ENCODE results near the gene MTM1. TPM values are rescaled to one million over a fixed set of nuclear protein-coding genes. Genes with fewer than 3 reads are reported as not detected.

MTM1 gene
- total RNA-seq, 4 donors from 2014 or later: 12.7 to 73.2 (median 44.7) TPM

DNA sequence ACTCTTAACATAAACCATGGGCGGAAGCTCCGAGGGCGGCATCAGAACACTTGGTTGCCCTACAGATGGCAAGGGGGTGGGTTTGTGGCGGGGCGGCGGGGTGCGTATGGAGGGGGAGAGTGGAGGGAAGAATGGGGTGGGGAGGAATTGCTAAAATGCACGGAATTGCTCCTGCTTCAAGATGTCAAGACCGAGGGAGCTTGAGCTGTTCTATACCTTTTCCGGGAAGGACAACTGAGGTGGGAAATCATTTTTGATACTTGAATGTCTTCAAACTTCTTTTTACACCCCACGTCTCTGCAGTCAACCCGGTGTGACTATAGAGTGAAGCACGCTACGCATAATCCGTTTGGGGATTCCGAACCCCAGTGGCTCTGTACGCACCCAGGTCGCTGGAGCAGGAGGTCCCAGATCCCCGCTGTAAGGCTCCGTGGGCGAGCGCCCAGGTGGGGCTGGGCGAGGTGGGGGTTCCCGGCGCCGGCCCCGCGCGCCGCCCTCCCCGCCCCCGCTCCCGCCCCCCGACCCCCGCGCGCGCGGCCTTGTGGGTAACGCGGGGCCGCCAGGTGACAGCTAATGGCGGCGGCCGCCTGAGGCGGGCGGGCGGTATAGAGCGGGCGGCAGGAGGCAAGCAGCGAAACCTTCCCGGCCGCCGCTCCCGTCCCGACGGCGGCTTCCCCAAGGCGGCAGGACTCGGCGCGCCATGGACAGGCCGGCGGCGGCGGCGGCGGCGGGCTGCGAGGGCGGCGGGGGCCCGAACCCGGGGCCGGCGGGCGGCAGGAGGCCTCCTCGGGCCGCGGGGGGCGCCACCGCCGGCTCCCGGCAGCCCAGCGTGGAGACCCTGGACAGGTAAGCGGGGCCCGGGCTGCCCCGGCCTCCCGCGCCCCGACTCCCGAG, 124.7 kb downstream of the MTM1 start, which contains the start of gene MTMR1:
Gene MTMR1, plus strand, starts transcription at position 566 of the 894 bp plus-strand sequence. Its CDS starts 135 bp downstream, at position 701.
- peak; percentile 42 for DNase-seq
- intact Hi-C loops (cut with DNase I; ENCODE audit: low total_unique reads) (loop anchor here (10.0 kb wide), 1 partner anchor 738 kb away; no protein-coding TSS in a partner anchor), in situ Hi-C loops (cut with MboI; ENCODE audit: low pct_ligation_motif_present in 1 of 4, low pct_unique_long_range_greater_than_20kb in 1 of 4, low sequenced_read_pairs in 3 of 4) (loop anchor here in 1 of 4 donors (25.0 kb wide), 1 partner anchor 731 kb away; no protein-coding TSS in a partner anchor)
- H3K36me3 ChIP-seq: no peaks in the 10 kb centered on the region
- TF ChIP-seq EP300 (IDR thresholded peaks at IDR 0.05; ENCODE audit: low read depth) (no peak), POLR2A (IDR thresholded peaks at IDR 0.05) (no peak), POLR2AphosphoS5 (IDR thresholded peaks at IDR 0.05) (no peak)
- TF ChIP-seq, protein P1, sequence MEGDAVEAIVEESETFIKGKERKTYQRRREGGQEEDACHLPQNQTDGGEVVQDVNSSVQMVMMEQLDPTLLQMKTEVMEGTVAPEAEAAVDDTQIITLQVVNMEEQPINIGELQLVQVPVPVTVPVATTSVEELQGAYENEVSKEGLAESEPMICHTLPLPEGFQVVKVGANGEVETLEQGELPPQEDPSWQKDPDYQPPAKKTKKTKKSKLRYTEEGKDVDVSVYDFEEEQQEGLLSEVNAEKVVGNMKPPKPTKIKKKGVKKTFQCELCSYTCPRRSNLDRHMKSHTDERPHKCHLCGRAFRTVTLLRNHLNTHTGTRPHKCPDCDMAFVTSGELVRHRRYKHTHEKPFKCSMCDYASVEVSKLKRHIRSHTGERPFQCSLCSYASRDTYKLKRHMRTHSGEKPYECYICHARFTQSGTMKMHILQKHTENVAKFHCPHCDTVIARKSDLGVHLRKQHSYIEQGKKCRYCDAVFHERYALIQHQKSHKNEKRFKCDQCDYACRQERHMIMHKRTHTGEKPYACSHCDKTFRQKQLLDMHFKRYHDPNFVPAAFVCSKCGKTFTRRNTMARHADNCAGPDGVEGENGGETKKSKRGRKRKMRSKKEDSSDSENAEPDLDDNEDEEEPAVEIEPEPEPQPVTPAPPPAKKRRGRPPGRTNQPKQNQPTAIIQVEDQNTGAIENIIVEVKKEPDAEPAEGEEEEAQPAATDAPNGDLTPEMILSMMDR (IDR thresholded peaks at IDR 0.05): no peak
- WGBS, 2 donors (ENCODE audit: low coverage in 1 of 2): 49% methylated on average over 28 of the region's 92 CpGs; no CpG with 5 or more reads in 1 of the 2 donors
- peak within 1 kb of the TSS; percentile 43 to 61 (median 54) for H3K4me3 ChIP-seq
- H3K27me3 ChIP-seq: no peaks in the 10 kb centered on the region
- peaks cover 0 to 11% (median 3%) of the 10 kb centered on the region in 4 donors for H3K4me1 ChIP-seq
- H3K9me3 ChIP-seq: no peaks in the 10 kb centered on the region
- H3K27ac ChIP-seq: peak within 1 kb of the TSS; percentile 79 to 90 (median 86)

DNA sequence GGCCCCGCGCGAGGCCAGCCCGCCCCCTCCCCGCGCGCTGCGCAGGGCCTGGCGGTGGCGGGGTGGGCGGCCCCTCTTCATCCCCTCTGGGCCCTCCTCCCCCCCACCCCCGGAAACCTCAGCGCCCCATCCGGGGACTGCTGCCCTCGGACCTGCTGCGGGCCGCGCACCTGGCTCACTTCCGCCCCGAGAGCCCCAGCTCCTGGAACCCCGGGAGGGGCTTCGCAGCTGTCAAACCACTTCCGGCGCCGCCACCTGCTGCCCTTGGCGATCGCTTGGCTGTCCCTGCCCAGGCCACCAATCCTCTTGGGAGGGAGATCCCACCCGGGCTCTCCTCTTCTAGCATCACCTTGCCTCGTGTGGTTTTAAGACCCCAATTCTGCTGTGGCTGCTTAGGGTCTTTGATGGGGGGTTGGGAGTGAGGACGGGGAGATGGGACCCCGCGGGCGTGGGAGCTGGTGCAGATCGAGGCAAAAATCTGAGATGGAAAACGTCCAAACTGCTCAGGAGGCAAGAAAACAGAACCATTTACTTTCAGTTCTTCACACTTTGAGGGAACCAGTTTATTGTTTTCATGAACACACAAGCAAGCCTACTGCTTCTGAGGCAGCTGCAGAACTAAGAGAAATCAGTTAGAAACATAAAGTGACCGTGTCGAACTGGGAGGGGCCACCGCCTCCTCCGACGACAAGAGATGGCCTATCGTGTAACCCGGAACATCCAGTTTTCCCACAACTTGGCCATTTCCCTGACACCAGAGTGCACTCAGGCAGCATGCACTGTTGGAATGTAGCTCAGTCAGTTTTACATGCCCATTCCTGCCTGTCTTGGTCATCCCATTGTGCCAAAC, 125.5 kb downstream of the MTM1 start:
- in situ Hi-C loops (cut with MboI; ENCODE audit: low pct_ligation_motif_present in 1 of 4, low pct_unique_long_range_greater_than_20kb in 1 of 4, low sequenced_read_pairs in 3 of 4): loop anchor here in 1 of 4 donors (25.0 kb wide), 1 partner anchor 732 kb away; no protein-coding TSS in a partner anchor
- 45% methylated on average over 22 of the region's 42 CpGs; no CpG with 5 or more reads in 1 of the 2 donors for WGBS, 2 donors (ENCODE audit: low coverage in 1 of 2)
- Histone ChIP-seq H3K27me3 (no peaks in the 10 kb centered on the region), H3K36me3 (no peaks in the 10 kb centered on the region), H3K9me3 (no peaks in the 10 kb centered on the region), H3K4me1 (peaks cover 0 to 11% (median 3%) of the 10 kb centered on the region in 4 donors), H3K4me3 (peak overlapping the region; percentile 43 to 61 (median 54)), H3K27ac (peak overlapping the region; percentile 79 to 90 (median 86))
- TF ChIP-seq, protein P1 (IDR thresholded peaks at IDR 0.05): no peak
- TF ChIP-seq POLR2A (IDR thresholded peaks at IDR 0.05) (no peak), EP300 (IDR thresholded peaks at IDR 0.05; ENCODE audit: low read depth) (no peak), POLR2AphosphoS5 (IDR thresholded peaks at IDR 0.05) (no peak)
- peak; percentile 80 for DNase-seq
- intact Hi-C loops (cut with DNase I; ENCODE audit: low total_unique reads): loop anchor here (10.0 kb wide), 1 partner anchor 739 kb away; no protein-coding TSS in a partner anchor

DNA sequence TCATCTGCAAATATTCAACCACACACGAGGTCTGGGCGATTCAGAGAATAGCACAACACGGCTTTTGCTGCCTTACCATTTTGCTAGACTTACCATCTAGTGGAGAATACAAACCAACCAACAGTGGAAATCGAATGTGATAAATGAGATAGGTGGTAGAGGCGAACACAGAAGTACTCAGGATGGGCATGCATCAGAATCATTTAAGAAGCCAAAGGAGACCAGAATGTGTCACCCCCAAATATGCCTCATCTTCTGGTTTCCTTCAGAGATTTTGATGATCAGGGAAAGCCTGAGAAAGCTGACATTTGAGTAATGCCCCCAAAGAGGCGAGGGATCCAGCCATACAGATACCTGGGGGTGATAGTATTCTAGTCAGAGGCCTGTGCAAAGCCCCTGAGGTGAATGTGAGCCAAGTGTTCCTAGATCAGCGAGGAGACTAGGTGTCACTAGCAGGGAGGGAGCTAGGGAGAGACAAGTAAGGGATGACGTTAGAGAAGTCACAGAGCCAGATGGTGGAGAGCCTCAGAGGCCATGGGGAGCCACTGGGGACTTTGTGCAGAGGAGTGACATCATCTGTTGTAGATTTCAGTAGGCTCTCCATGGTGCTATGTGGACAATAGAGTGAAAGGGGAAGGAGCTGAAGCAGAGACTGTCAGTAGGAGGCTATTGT, 126.5 kb downstream of the MTM1 start:
- 49 to 73% methylated on average over 3 to 8 of the region's 8 CpGs for WGBS, 2 donors (ENCODE audit: low coverage in 1 of 2)
- DNase-seq: no peak

More for the DNA sequence above, 126.5 kb downstream of the MTM1 start:
- TF ChIP-seq EP300 (IDR thresholded peaks at IDR 0.05; ENCODE audit: low read depth): no peak
- no peak for TF ChIP-seq POLR2A (IDR thresholded peaks at IDR 0.05)
- TF ChIP-seq, protein P1 (IDR thresholded peaks at IDR 0.05): no peak
- TF ChIP-seq POLR2AphosphoS5 (IDR thresholded peaks at IDR 0.05): no peak
- in situ Hi-C loops (cut with MboI; ENCODE audit: low pct_ligation_motif_present in 1 of 4, low pct_unique_long_range_greater_than_20kb in 1 of 4, low sequenced_read_pairs in 3 of 4): loop anchor here in 1 of 4 donors (25.0 kb wide), 1 partner anchor 733 kb away; no protein-coding TSS in a partner anchor
- peaks cover 0 to 11% (median 3%) of the 10 kb centered on the region in 4 donors for H3K4me1 ChIP-seq
- no peaks in the 10 kb centered on the region for H3K27me3 ChIP-seq
- H3K9me3 ChIP-seq: no peaks in the 10 kb centered on the region
- no peak overlapping the region for H3K4me3 ChIP-seq
- intact Hi-C loops (cut with DNase I; ENCODE audit: low total_unique reads): loop anchor here (10.0 kb wide), 1 partner anchor 740 kb away; no protein-coding TSS in a partner anchor
- H3K27ac ChIP-seq: peak overlapping the region; percentile 79 to 90 (median 86)
- no peaks in the 10 kb centered on the region for H3K36me3 ChIP-seq
